GM18861 (cell line): ENCODE measurements around the gene CIT.
"Not testable (repeated sequence)": the region's sequence is repeated elsewhere in the genome, so short reads cannot be mapped to it uniquely, and the experiment has no call there.

ENCODE experiments used
- ATAC-seq: cut with Tn5 transposase; IDR thresholded peaks from one replicate; pipeline ENCODE4 v1.9.1; 2021; ENCODE audit not compliant: unreplicated experiment

CIT gene

DNA sequence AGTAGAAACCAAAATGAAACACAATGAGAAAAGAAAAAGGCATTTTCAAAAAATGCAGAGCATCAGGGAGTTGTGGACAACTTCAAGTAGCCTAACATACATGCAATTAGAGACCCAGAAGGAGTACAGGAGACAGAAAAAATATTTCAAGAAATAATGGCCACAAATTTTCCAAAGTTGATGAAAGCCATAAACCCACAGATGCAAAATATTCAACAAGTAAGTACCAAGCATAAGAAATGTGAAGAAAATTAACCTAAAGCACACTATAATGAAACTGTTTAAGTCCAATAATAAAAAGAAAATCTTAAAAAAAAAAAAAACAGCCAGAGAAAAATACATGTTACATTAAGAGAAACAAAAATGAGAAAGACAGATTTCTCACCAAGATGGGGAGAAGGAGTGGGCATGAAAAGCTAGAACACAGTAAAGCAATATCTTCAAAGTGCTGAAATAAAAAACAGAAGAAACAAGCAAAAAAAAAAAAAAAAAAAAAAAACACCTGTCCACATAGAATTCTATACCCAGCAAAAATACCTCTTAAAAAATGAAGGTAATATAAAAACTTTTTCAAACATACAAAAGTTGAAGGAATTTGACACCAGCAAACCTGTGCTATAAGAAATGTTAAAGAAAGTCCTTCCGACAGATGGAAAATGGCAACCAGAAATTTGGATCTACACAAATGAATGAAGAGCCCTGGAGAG lies 132.1 kb downstream of the CIT start:
- ATAC-seq: no peak

- ATAC-seq: no peak
These were observed 134.4 kb downstream of the CIT start for GRCh38 chr12:119742700-119743099.

DNA sequence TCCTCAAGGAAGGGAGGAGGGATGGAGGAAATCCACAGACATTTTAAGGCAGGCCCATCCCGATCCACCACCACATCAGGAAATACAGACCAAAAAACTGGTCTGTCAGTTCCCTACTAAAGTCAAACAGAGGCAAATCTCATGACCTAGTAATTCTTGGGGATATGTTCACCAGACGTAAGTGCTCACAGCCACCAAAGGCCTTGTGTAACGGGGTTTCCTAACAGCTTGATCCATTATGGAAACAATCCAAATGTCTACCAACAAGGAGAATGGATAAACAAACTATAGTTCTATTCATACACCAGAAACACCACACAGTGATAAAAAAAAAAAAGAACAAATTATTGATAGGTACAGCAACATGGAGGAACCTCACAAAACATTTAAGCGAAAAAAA lies 136.3 kb downstream of the CIT start:
- ATAC-seq: no peak

GRCh38 chr12:119735079-119735478 lies 142.0 kb downstream of the CIT start:
- no peak for ATAC-seq

DNA sequence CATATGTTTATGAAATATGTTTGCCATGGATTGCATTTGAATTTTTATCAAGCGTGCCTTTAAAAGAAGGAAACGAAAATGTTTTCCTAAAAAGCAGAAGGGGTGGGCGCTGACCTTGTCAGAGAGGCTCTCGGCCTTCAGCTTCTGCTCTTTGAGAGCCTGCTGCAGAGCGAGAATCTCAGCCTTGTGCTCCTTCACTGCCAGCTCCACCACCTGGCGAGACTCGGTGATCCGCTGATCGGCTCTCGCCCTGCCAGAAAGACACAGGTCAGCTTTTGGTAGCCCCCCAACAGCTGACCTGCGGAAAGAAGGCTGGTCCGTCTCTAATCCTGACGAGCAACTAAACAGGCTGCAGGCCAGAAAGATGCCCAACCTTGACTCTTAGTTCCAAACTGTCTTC lies 146.7 kb downstream of the CIT start:
- no peak for ATAC-seq

GRCh38 chr12:119729871-119730270 lies 147.2 kb downstream of the CIT start:
- no peak for ATAC-seq

GRCh38 chr12:119728444-119728745 lies 148.7 kb downstream of the CIT start:
- ATAC-seq: no peak

DNA sequence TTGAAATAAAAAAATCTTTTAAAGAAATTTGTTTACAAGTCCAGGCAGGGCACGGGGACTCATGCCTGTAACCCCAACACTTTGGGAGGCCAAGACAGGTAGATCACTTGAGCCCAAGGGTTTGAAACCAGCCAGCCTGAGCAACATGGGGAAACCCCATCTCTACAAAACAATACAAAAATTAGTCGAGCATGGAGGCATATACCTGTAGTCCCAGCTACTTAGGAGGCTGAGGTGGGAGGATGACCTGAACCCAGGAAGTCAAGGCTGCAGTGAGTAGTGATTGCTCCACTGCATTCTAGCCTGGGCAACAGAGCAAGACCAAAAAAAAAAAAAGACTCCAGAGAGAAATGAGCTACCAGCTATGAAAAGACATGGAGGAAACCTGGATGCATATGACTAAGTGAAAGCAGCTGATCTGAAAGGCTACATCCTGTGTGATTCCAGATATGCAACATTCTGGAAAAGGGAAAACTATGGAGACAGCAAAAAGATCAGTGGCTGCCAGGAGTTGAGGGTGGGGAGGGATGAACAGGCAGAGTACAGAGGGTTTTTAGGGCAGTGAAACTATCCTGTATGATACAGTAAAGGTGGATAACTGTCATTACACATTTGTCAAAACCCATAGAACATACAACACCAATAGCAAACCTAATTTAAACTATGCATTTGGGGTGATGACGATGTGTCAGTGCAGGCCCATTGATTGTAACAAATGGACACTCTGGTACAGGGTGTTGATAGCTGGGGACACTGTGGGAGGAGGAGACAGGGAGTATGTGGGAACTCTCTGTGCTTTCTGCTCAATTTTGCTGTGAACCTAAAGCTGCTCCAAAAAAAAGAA lies 149.3 kb downstream of the CIT start:
- ATAC-seq: no peak

DNA sequence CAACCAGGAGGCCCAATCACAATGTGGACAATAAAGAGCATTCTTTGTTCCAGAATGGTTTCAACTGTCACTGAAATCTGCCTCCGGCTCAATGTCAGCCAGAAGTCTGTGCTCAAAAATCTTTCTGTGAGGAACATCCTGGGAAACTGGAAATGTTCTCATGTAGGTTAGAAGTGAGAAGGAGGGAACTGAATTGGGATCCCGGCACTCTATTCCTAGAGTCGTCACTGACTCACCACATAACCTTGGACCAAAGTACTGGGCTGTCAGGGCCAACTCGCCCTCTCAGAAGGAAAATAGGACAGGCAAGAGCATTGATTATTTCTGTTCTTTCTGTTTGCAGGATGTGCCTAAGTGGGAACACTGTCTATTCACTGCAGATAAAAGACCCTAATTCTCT lies 151.6 kb downstream of the CIT start:
- ATAC-seq: no peak

- no peak for ATAC-seq
These were observed 155.8 kb downstream of the CIT start for GRCh38 chr12:119721306-119721705.

- ATAC-seq: no peak
These were observed 156.8 kb downstream of the CIT start for GRCh38 chr12:119720349-119720748.

GRCh38 chr12:119718141-119718540 lies 159.0 kb downstream of the CIT start:
- ATAC-seq: no peak

DNA sequence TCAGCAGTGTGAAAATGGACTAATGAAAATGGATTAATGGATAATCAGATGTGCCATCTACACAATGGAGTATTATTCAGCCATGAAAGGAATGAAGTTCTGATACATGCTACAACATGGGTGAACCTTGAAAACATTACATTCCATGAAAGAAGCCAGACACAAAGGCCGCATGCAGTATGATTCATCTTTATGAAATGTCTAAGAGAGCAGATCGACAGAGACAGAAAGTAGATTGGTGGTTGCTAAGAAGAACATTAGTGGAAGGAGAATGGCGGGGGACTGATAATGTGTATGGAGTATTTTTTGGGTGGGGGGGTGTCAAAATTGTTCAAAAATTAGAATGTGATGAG lies 161.9 kb downstream of the CIT start:
- no peak for ATAC-seq

GRCh38 chr12:119714614-119715267 lies 162.4 kb downstream of the CIT start:
- no peak for ATAC-seq

- no peak for ATAC-seq
These were observed 163.5 kb downstream of the CIT start for GRCh38 chr12:119713551-119714031.

GRCh38 chr12:119712721-119713120 lies 164.4 kb downstream of the CIT start:
- ATAC-seq: no peak

GRCh38 chr12:119711693-119712092 lies 165.4 kb downstream of the CIT start:
- ATAC-seq: no peak

GRCh38 chr12:119710965-119711551 lies 166.1 kb downstream of the CIT start:
- ATAC-seq: no peak

GRCh38 chr12:119710374-119710964 lies 166.7 kb downstream of the CIT start:
- no peak for ATAC-seq

- not testable (repeated sequence) for ATAC-seq
These were observed 170.7 kb downstream of the CIT start for GRCh38 chr12:119706427-119706826.

DNA sequence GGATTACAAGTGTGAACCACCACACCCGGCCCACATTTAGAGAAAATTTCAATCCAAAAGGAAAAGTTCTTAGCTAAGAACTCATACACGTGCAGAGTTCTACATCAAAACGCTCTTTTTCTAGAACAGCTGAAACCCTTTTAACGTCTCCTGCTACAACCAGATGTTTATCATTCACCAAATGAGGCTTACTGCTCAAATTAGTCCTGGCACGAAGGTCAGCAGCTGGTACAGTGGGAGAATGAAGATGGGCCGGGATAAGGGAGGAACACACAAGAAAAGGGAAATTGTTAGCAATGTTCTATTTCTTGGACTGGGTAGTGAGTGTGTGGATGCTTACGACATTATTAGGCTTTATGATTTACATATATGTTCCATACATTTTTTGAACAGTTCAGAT lies 171.9 kb downstream of the CIT start:
- no peak for ATAC-seq
